BE2C (cell line): ENCODE measurements around the gene ANKRD34B.

Experiments used
- DNase-seq: peaks from one replicate; pipeline ENCODE4 v3.0.0-alpha.2; 2020
- H3K27me3 ChIP-seq: fragments of 250-450 bp; sonication (Bioruptor Pico); 2 replicates; pipeline ENCODE4 v1.5.1; 2020; ENCODE audit warnings: mild to moderate bottlenecking
- H3K36me3 ChIP-seq: fragments of 250-450 bp; sonication (Bioruptor Pico); 2 replicates; pipeline ENCODE4 v1.5.1; 2020; ENCODE audit warnings: mild to moderate bottlenecking
- H3K4me1 ChIP-seq: fragments of 250-450 bp; sonication (Bioruptor Pico); 2 replicates; pipeline ENCODE4 v1.5.1; 2020
- H3K4me3 ChIP-seq: 2 replicates; pipeline ENCODE4 v1.5.1; 2011; ENCODE audit warnings: low read depth, low read length
- H3K9me3 ChIP-seq: fragments of 250-450 bp; sonication (Bioruptor Pico); 2 replicates; pipeline ENCODE4 v1.5.1; 2020
- CTCF ChIP-seq: IDR thresholded peaks from 2 replicates; pipeline ENCODE4 v1.5.1; 2012; ENCODE audit warnings: mild to moderate bottlenecking, low read depth, low read length

The ANKRD34B gene

GRCh38 chr5:80516826-80517225 lies 53.3 kb downstream of the ANKRD34B start:
- Histone ChIP-seq H3K36me3 (no peaks in the 10 kb centered on the region), H3K4me3 (no peak overlapping the region), H3K27me3 (no peaks in the 10 kb centered on the region), H3K4me1 (no peaks in the 10 kb centered on the region), H3K9me3 (no peaks in the 10 kb centered on the region)
- no peak for DNase-seq
- no peak for TF ChIP-seq CTCF

GRCh38 chr5:80509362-80509761 lies 60.7 kb downstream of the ANKRD34B start:
- no peak for DNase-seq
- Histone ChIP-seq H3K36me3 (no peaks in the 10 kb centered on the region), H3K4me1 (no peaks in the 10 kb centered on the region), H3K9me3 (no peaks in the 10 kb centered on the region), H3K4me3 (no peak overlapping the region), H3K27me3 (no peaks in the 10 kb centered on the region)
- no peak for TF ChIP-seq CTCF

- no peaks in the 10 kb centered on the region for H3K4me1 ChIP-seq
- no peak overlapping the region for H3K4me3 ChIP-seq
- no peak for TF ChIP-seq CTCF
- H3K27me3 ChIP-seq: no peaks in the 10 kb centered on the region
- no peak for DNase-seq
- H3K9me3 ChIP-seq: no peaks in the 10 kb centered on the region
- no peaks in the 10 kb centered on the region for H3K36me3 ChIP-seq
Measured at GRCh38 chr5:80508844-80509243, 61.2 kb downstream of the ANKRD34B start.

GRCh38 chr5:80507663-80508062 lies 62.4 kb downstream of the ANKRD34B start:
- H3K27me3 ChIP-seq: no peaks in the 10 kb centered on the region
- no peaks in the 10 kb centered on the region for H3K4me1 ChIP-seq
- DNase-seq: no peak
- no peaks in the 10 kb centered on the region for H3K9me3 ChIP-seq
- H3K36me3 ChIP-seq: no peaks in the 10 kb centered on the region
- H3K4me3 ChIP-seq: no peak overlapping the region
- TF ChIP-seq CTCF: no peak
